Smooth muscle cell (in vitro differentiated cells): Measurements from ENCODE around the gene GPR55. TPM values are rescaled to one million over a fixed set of nuclear protein-coding genes. Genes with fewer than 3 reads are reported as not detected.

Source experiments
- DNase-seq: peaks from one replicate; lab custom pipeline; 2025; ENCODE audit not compliant: unreplicated experiment; lab: John Stamatoyannopoulos, UW
- H2AFZ ChIP-seq: fragments of 200-600 bp; sonication (generic); 2 replicates; pipeline ENCODE4 v1.6.0; 2016; ENCODE audit warnings: antibody characterized with exemption, low read depth, mild to moderate bottlenecking
- H3F3A ChIP-seq: fragments of 200-600 bp; sonication (generic); 2 replicates; pipeline ENCODE4 v1.6.0; 2017; ENCODE audit warnings: antibody characterized with exemption, low read depth
- H3K27ac ChIP-seq: fragments of 200-600 bp; sonication (generic); 2 replicates; pipeline ENCODE4 v1.5.1; 2016; ENCODE audit warnings: low read depth, mild to moderate bottlenecking
- H3K27me3 ChIP-seq: fragments of 200-600 bp; sonication (generic); 2 replicates; pipeline ENCODE4 v1.6.1; 2016; ENCODE audit warnings: low read depth, mild to moderate bottlenecking
- H3K36me3 ChIP-seq: fragments of 200-600 bp; sonication (generic); 2 replicates; pipeline ENCODE4 v1.5.1; 2016; ENCODE audit warnings: low read depth
- H3K4me1 ChIP-seq: fragments of 200-600 bp; sonication (generic); 2 replicates; pipeline ENCODE4 v1.5.1; 2016; ENCODE audit warnings: low read depth
- H3K4me2 ChIP-seq: fragments of 200-600 bp; sonication (generic); 2 replicates; pipeline ENCODE4 v1.6.0; 2016; ENCODE audit warnings: mild to moderate bottlenecking
- H3K4me3 ChIP-seq: fragments of 200-600 bp; sonication (generic); 2 replicates; pipeline ENCODE4 v1.5.1; 2016; ENCODE audit warnings: mild to moderate bottlenecking
- H3K79me2 ChIP-seq: fragments of 200-600 bp; sonication (generic); 2 replicates; pipeline ENCODE4 v1.6.0; 2016; ENCODE audit warnings: low read depth, mild to moderate bottlenecking
- H3K9ac ChIP-seq: fragments of 200-600 bp; sonication (generic); 2 replicates; pipeline ENCODE4 v1.6.0; 2016; ENCODE audit warnings: low read depth
- H3K9me3 ChIP-seq: fragments of 200-600 bp; sonication (generic); replicated peaks from 2 replicates; pipeline ENCODE4 v1.5.1; 2016; ENCODE audit warnings: low read depth
- H4K20me1 ChIP-seq: fragments of 200-600 bp; sonication (generic); 2 replicates; pipeline ENCODE4 v1.6.0; 2016; ENCODE audit warnings: low read depth
- CTCF ChIP-seq: fragments of 200-600 bp; sonication (generic); IDR thresholded peaks from 2 replicates; pipeline ENCODE4 v1.5.1; 2017; ENCODE audit warnings: borderline replicate concordance, mild to moderate bottlenecking, antibody characterized with exemption; ENCODE audit not compliant: insufficient read depth, poor library complexity, severe bottlenecking
- WGBS: methylation state at CpG from one replicate; pipeline ENCODE4 v1.1.7; 2016; ENCODE audit warnings: low lambda C conversion rate; 5-methylcytosine and 5-hydroxymethylcytosine counted together
- polyA plus RNA-seq: library from polyadenylated mRNA; unstranded; fragments of >200 nt; fragmentation: Nextera tagmentation; extraction: Ambion mirVana; gene quantifications from 2 replicates; pipeline ENCODE4 v1.2.1, GENCODE V29; 2016
- total RNA-seq: library from RNA; depleted of rRNA; stranded (reverse); fragments of >200 nt; gene quantifications from 2 replicates; pipeline ENCODE4 v1.2.3, GENCODE V29; 2014

The GPR55 gene
- total and polyA plus RNA-seq, 2 experiments from 2014 or later = not detected

GRCh38 chr2:230865307-230865765, 59.7 kb downstream of the GPR55 start:
- Histone ChIP-seq H3K9me3 (no peaks in the 10 kb centered on the region), H3K27me3 (no peaks in the 10 kb centered on the region), H4K20me1 (peaks cover 41% of the 10 kb centered on the region), H3F3A (peaks cover 4% of the 10 kb centered on the region), H3K4me3 (peak overlapping the region; percentile 88), H2AFZ (peak overlapping the region; percentile 93), H3K79me2 (peaks cover 21% of the 10 kb centered on the region), H3K4me2 (peak overlapping the region; percentile 95), H3K27ac (peak overlapping the region; percentile 31), H3K9ac (peak overlapping the region; percentile 60), H3K4me1 (peaks cover 46% of the 10 kb centered on the region), H3K36me3 (no peaks in the 10 kb centered on the region)
- no peak for TF ChIP-seq CTCF
- DNase-seq = no peak
- 0% methylated on average over 21 of the region's 24 CpGs for WGBS

GRCh38 chr2:230864605-230865306, 60.3 kb downstream of the GPR55 start, which contains the start of gene ITM2C:
TSS of gene ITM2C (plus strand) at chr2:230864942. CDS start at chr2:230865026, 84 bp downstream.
- Histone ChIP-seq H3K36me3 (no peaks in the 10 kb centered on the region), H3F3A (peaks cover 4% of the 10 kb centered on the region), H3K9ac (peak within 1 kb of the TSS; percentile 60), H2AFZ (peak within 1 kb of the TSS; percentile 93), H3K27ac (peak within 1 kb of the TSS; percentile 54), H3K4me3 (peak within 1 kb of the TSS; percentile 88), H3K4me1 (peaks cover 40% of the 10 kb centered on the region), H4K20me1 (peaks cover 35% of the 10 kb centered on the region), H3K27me3 (no peaks in the 10 kb centered on the region), H3K79me2 (peaks cover 15% of the 10 kb centered on the region), H3K9me3 (no peaks in the 10 kb centered on the region), H3K4me2 (peak within 1 kb of the TSS; percentile 95)
- under 1% methylated on average over 27 of the region's 76 CpGs for whole genome bisulfite sequencing
- peak; percentile 43 for TF ChIP-seq CTCF
- DNase-seq = peak; percentile 64

- H3K4me2 ChIP-seq = peak overlapping the region; percentile 95
- no peaks in the 10 kb centered on the region for H3K9me3 ChIP-seq
- no peak overlapping the region for H3K27ac ChIP-seq
- H3K27me3 ChIP-seq = no peaks in the 10 kb centered on the region
- H4K20me1 ChIP-seq = peaks cover 29% of the 10 kb centered on the region
- WGBS = 35% methylated on average over 18 of the region's 18 CpGs
- H3K9ac ChIP-seq = no peak overlapping the region
- DNase-seq = no peak
- H3K4me1 ChIP-seq = peaks cover 34% of the 10 kb centered on the region
- peak overlapping the region; percentile 74 for H2AFZ ChIP-seq
- H3K79me2 ChIP-seq = peaks cover 12% of the 10 kb centered on the region
- no peaks in the 10 kb centered on the region for H3K36me3 ChIP-seq
- H3K4me3 ChIP-seq = peak overlapping the region; percentile 88
- no peak for TF ChIP-seq CTCF
- peaks cover 4% of the 10 kb centered on the region for H3F3A ChIP-seq
These were observed 60.9 kb downstream of the GPR55 start for GRCh38 chr2:230864122-230864604.
